Activated naive CD4-positive, alpha-beta T cell treated with anti-CD3 and anti-CD28 coated beads, Interleukin-2, amount 50 U/mL, for 16 hours (primary cell): ENCODE data around the gene CTTN.

Experiments
- DNase-seq: peaks from one replicate; pipeline ENCODE4 v3.0.0-alpha.2; 2020

The CTTN gene

GRCh38 chr11:70477609-70478008, 79.3 kb downstream of the CTTN start:
- no peak for DNase-seq

GRCh38 chr11:70478166-70478890, 80.0 kb downstream of the CTTN start:
- DNase-seq: no peak

- DNase-seq: no peak
Observed at GRCh38 chr11:70480711-70481110, 82.4 kb downstream of the CTTN start.

GRCh38 chr11:70481625-70482528, 83.5 kb downstream of the CTTN start:
- no peak for DNase-seq

- no peak for DNase-seq
Observed at GRCh38 chr11:70482529-70482917, 84.2 kb downstream of the CTTN start.

- DNase-seq: no peak
Observed at GRCh38 chr11:70483077-70483861, 84.9 kb downstream of the CTTN start.

- DNase-seq: no peak
Observed at GRCh38 chr11:70483917-70484316, 85.6 kb downstream of the CTTN start.

- DNase-seq: no peak
Observed at GRCh38 chr11:70485326-70486025, 87.1 kb downstream of the CTTN start.

GRCh38 chr11:70486026-70486415, 87.7 kb downstream of the CTTN start:
- DNase-seq: no peak
